ENCODE results near the gene CACUL1.
"Not testable (repeated sequence)": the region's sequence is repeated elsewhere in the genome, so short reads cannot be mapped to it uniquely, and the experiment has no call there.

The CACUL1 gene

DNA sequence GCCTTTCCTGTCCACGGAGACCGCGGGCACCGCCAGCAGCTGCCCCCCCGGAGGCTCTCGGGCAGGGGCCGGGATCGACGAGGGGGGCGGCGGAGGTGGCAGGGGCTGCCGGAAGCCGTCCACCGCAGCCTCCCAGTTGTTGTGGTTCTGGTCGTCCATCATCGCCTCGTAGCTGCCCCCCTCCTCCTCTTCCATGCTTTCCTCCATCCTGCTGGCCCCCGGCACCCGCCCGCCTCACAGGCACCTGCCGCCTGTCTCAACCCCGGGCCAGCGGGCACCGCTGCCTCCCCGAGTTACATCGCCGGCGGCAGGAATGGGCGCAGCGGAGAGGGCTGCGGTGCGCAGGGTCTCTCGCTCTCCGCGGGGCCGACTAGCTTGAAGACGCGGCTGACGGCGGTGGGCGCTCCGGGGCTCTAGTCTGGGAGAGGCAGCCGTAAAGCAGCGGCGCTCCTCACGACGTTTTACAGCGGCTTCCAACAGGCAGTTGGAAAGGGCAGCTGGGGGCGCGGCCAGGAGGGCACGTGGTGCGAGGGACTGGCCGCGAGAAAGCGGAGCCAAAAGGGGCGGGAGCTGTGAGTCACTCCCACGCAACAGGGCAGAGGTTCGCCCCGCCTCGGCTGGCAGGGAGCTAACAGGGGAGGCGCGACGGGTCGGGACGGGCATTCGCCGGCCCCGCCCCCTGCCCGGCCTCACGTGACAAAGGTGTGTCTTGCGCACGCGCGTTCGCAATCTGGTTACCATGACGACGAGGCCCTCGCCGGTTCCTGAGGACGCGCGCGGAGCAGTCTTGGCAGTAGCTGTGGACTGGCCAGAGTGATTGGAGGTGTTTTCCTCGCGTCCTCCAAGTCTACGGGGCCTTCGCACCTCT lies at the start of gene CACUL1:
TSS of gene CACUL1 (minus strand) at position 415 of the 868 bp plus-strand sequence. CDS start at position 207, 208 bp downstream.
- peak; percentile 100 for DNase-seq

DNA sequence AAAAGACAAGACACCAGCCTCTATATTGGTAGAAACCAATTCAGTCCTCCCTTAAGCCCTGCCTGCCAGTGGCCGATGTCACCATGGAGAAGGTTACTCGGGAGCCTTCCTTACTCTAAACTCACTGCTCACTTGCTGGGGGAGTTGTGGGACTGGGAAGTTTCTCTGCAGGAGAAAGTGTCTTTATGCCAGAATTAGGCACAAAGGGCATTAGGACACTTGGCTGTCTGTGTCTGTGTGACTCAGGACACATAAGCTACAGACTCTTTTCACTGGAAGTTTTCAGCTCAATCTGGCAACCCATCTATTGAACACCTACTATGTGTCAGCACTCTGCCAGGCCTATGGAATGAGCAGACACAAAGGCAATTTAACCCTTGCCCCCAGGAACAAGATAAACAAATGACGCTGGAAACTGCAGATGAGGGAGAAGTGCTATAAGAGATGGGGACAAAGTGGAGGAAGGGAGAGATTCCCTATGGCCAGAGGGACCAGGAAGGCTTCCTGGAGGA lies 49.5 kb upstream of the CACUL1 start:
- DNase-seq = no peak

DNA sequence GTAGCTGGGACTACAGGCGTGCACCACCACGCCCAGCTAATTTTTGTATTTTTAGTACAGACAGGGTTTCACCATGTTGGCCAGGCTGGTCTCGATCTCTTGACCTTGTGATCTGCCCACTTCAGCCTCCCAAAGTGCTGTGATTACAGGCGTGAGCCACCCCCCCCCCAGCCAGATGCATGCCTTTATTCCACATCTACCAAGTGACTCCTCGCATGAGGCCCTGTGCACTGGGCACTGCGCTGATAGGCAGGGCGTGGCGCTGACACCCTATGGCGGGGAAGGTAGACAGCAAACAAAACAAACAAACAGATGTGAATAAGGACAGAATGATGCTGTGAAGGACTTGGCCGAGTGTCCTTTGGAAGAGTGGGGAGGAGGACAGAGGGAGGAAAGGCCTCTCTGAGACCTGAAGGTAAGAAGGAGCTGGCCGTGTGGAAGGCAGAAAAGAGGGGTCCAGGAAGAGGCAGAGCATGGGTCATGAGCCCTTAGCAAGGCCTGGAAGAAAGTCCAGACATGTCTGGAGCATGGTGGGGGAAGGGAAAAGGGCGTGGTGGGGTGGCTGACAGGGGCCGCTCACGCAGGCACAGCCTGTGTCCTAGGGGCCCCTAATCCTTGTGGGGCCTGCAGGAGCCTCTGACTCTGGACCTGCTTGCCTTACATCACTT lies 47.5 kb upstream of the CACUL1 start:
- no peak for DNase-seq

DNA sequence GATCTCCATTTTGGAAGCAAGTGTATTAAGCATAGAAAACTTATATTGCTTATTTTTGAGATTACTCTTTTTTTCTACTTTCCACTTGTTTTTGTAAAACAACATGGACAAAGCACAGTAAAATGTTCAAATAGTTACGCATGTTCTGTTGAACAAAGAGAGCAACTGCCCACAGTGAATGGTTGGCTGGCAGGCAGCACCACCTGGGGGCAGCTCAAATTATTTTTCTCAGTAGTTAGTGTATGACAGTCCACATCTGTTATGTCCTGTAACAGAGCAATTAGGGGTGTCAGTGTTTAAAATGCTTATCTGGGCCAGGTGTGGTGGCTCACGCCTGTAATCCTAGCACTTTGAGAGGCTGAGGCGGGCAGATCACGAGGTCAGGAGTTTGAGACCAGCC lies 46.1 kb upstream of the CACUL1 start:
- peak; percentile 11 to 16 for DNase-seq

DNA sequence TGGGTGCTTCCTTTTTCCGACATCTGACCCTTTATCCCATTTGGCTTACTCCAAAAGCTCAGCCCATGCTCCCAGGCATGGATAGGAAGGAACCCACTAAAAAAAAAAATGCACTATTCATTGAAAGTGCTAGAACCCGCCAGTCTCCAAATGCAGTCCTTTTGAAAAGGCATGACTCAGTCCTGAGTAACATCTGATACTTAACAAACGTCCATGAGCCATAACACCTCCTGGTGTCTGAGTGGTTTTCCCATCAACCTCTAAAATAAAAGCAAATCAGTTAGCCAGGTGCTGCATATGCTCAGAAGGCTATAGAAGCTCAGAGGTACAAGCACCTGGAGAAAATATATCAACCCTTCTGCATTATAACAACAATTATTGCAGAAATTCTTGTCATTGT lies 45.0 kb upstream of the CACUL1 start:
- DNase-seq = no peak

DNA sequence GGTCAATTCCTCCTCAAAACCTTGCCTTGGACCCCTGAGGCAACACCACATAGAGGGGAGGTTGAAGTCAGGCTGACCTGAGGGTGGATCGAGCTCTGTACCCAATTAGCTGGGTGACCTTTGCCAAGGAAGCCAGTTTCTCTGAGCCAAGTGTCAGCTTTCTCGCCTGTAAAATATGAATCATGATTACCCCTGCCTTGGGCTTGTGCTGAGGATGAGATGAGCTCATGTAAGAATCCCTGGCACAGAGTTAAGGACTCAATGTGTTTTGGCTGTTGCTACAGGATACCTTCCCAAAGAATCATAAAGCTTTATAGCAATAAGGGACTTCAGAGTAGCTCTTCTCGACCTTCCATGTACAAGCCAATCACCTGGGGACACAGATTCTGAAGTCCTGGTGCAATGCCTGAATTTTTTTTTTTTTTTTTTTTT lies 43.5 kb upstream of the CACUL1 start:
- DNase-seq = no peak

DNA sequence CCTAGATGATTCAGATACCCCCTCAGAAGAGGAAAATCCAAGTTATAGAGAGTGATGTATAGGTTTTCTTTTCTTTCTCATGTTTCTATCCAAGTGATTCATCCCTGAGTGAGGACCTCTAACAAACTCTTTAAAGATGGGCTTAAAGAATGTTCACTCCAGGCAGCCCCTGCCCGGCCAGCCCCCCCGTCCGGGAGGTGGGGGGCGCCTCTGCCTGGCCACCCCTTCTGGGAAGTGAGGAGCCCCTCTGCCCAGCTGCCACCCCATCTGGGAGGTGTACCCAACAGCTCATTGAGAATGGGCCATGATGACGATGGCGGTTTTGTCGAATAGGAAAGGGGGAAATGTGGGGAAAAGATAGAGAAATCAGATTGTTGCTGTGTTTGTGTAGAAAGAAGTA lies 40.2 kb upstream of the CACUL1 start:
- not testable (repeated sequence) for DNase-seq

DNA sequence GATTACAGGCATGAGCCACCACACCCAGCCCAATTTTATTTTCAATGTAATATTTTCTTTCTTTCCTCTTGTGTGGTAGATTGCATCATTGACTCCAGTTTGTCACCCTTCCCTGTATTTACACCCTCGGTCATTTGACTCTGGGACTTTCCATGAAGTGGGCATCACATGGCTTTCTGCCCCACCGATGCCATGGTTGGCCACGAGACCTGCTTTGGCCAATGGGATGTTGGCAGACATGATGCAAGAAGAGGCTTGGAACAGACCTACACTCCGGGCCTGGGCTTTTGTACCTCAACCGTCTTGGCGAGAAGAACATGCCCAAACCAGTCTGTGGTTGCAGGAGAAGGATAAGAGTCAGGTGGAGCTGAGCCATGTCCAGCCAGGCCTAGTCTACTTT lies 38.8 kb upstream of the CACUL1 start:
- peak; percentile 17 to 68 for DNase-seq

DNA sequence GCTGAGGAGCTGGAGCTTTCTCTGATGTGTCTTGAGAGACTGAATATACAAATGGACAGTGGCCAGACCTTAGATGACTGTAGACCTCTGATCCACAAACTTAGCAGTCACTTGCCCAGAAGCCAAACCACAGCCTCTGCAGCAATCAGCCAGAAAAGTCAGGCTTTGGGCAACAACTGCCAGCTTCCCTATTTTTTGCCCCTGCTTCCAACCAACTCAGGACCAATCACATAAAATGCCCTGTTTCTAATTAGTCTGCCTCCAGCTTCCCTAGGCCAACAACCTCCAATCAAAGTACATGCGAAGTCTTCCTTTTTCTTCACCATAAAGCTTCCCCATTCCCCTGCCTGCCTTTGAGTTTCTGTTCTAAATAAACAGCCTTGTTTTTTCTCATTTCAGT lies 37.8 kb upstream of the CACUL1 start:
- peak; percentile 21 to 67 for DNase-seq

DNA sequence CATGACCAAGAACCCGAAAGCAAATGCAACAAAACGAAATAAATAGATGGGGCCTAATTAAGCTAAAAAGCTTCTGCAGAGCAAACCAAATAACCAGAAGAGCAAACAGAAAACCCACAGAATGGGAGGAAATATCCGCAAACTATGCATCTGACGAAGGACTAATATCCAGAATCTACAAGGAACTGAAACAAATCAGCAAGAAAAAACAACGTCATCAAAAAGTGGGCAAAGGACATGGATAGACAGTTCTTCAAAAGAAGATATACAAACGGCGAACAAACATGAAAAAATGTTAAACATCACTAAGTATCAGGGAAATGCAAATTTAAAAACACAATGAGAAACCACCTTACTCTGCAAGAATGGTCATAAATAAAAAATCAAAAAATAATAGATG lies 35.3 kb upstream of the CACUL1 start:
- DNase-seq = no peak

DNA sequence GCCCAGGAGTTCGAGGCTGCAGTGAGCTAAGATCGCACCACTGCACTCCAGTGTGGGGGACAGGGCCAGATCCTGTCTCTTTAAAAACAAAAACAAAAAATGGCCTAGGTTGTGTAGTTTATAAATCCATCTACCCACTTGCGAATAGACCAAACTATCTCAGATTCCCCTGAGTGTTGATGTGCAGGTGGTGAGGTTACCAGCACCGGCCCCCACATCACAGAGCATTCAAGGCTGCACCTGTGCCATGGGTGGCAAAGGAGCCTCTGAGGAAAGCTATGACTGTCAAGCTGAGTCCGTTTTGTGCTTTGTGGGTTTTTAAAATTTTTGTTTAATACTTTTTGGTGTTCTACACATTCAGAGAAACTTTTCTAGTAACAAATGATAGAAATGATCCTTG lies 30.8 kb upstream of the CACUL1 start:
- DNase-seq = no peak

DNA sequence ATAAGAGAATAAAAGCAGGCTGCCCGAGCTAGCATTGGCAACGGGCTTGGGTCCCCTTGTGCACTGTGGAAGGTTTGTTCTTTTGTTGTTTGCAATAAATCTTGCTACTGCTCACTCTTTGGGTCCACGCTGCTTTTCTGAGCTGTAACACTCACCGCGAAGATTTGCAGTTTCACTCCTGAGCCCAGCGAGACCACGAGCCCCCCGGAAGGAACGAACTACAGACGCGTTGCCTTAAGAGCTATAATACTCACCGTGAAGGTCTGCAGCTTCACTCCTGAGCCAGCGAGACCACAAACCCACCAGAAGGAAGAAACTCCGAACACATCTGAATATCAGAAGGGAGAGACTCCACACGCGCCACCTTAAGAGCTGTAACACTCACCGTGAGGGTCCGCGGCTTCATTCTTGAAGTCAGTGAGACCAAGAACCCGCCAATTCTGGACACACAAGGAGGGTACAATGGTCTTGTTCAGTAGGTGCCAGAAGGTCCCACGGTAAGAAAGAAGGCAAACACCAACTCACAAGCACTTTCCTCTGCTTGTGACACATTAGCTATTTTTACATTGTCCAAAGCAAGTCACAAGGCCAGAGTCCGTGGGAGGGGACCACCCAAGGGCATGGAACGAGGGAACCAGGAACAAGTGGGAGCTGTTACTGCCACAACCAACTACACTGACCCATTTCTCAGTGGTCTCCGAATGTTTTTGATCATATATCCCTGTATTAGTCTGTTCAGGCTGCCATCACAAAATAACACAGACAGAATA lies 29.2 kb upstream of the CACUL1 start:
- no peak for DNase-seq

DNA sequence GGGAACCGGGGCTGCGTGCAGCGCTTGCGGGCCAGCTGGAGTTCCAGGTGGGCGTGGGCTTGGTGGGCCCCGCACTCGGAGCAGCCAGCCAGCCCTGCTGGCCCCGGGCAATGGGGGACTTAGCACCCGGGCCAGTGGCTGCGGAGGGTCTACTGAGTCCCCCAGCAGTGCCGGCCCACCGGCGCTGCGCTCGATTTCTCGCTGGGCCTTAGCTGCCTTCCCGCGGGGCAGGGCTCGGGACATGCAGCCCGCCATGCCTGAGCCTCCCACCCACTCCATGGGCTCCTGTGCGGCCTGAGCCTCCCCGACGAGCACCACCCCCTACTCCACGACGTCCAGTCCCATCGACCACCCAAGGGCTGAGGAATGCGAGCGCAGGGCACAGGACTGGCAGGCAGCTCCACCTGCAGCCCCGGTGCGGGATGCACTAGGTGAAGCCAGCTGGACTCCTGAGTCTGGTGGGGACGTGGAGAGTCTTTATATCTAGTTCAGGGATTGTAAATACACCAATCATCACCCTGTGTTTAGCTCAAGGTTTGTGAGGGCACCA lies 28.2 kb upstream of the CACUL1 start:
- DNase-seq = not testable (repeated sequence)

DNA sequence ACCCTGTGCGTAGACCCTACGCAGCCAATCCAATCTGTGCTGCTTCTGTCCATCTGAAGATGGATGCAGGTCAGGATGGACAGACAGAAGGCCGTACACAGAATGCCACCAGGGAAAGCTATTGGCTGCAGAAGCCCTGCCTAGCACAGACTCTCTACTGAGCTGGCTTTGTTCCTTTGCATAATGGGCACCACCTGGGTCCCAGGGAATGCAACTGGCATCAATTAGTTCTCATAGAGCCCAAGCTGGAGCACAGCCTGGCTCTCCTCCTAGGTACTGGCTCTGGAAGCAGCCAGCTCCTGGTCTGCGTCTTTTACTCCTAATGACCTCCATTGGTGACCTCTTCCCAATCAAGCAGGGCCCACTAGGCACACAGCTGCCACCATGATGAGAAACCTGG lies 26.8 kb upstream of the CACUL1 start:
- DNase-seq = no peak

DNA sequence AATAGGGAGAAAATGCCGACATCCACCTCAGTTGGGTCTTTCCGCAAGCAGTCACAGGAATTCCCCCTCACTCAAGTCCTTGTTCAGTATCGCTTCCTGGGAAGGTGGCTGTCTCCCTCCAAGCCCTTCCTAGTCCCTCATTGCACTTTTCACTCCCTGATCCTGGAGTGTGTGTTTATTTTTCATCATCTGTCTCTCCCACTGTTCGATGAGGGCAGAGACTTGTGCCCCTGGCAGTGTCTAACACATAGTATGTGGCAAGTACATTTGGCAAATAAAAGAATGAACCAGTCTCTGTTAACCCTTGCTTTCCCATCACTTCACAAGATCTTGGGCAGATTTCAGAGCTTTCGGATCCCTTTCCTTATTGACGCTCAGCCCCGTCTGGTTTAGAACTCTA lies 24.0 kb upstream of the CACUL1 start:
- DNase-seq = no peak

DNA sequence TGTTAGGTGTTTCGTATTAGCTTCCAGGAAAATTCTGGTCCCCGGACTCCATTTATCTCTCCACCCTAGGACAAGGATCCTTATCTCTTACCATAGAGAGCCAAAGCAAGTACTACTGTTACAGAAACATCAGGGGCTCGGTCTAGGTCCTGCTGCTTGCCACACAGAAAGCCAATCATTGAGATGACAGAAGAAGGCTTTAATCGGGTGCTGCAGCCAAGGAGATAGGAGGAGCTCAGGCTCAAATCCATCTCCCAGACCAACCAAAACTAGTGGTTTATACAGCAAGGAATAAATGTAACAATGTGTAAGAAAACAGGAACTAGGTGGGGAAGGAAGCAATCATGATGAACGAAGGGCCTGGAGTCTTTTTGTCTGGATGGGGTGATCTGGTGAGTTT lies 22.2 kb upstream of the CACUL1 start:
- no peak for DNase-seq

DNA sequence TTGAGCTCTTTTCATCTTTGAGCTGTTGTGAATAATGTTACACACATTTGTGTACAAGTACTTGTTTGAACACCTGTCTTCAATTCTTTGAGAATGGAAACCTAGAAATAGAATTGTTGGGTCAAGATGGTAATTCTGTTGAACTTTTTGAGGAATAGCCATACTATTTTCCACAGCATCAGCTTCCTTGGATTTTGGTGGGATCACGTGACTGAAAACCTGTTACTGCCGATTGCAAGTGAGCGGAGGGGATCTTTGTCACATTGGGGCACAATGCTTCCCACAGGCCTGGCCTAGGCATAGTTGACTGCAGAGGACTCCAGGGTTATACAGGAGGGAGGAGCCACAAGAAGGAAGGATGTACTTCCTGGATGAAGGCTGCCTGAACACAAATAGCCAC lies 21.3 kb upstream of the CACUL1 start:
- no peak for DNase-seq

DNA sequence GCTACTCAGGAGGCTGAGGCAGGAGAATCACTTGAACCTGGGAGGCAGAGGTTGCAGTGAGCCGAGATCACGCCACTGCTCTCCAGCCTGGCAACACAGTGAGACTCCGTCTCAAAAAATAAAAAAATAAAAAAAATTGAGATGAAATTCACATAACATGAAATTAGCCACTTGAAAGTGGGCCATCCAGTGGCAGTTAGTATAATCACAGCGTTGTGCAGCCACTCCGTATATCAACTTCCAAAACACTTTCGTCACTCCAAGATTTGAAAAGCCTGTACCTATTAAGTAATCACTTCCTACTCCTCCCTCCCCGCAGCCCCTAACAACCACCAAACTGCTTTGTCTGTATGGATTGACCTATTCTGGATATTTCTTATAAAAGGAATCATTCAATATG lies 20.7 kb upstream of the CACUL1 start:
- DNase-seq = no peak

DNA sequence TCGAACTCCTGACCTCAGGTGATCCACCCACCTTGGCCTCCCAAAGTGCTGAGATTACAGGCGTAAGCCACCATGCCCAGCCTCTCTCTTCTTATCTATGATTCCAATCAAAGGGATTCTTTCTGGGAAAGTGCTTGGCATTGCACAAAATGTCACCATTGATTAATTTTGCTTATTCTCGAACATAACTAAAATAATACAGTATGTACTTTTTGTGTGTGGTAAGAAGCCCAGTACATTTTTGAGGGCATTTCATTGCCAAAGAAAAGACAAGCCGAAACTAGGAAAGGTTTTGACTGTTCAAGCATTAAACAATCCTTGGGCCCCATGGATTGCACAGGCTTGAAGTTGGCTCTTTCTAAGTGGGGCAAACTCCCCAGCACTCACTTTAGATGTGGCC lies 18.3 kb upstream of the CACUL1 start:
- DNase-seq = no peak

DNA sequence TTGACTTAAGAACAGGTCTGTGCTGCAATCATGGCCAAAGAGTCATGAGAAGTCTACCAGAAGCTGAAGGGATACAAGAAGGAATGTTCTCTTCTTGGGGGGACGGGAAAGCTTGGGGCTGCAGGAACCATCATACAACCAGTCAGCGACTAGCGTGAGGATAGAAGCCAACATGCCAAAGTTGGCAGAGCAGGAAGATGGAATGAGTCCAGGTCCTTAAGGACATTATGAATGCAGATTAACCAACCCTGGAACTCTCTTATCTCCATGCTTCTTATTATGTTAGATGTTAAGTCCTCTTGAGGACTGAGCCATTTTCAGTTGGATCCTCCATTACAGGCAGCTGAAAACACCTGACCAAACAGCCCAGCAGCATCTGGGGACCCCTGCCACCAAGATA lies 17.2 kb upstream of the CACUL1 start:
- DNase-seq = no peak

DNA sequence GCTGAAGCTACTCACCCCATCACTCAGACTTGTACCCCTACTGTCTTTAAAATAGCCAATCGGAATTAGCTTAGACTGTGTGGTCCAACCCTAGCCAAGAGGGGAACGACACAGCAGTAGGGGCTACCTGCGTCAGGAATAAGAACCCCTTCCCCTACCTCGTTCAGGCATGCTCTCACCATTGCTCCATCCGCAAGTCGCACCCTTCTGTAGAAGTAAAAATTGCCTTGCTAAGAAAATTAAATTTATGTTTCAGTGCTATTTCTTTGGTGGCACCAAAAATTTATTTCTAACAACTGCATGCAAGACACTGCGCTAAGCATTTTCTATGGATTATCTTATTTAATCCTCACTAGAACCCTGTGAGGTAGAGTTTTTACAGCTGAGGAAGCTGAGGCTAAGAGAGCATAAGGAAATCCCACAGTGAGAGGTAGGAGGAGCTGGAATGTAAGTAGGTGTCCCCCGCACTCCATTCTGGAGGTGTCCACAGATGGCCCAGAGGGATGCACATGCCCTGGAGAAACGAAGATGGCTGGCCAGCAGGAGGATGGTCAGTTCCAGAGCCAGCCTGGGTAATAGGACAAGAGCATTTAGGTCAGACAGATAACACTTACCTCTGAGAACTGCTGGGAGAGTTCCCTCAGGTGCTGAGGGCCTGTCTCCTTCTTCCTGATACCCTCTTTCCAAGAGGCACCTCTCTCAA lies 15.3 kb upstream of the CACUL1 start:
- DNase-seq = no peak

Data from CD4-positive, alpha-beta T cell treated with Interferon alpha-2 for 1 hour (primary cell).